T47D (cell line): ENCODE measurements around the gene CARNS1.

ENCODE experiments used
- DNase-seq, 2 experiments: peaks; one replicate each; pipeline versions ENCODE4 v3.0.0 to v3.0.0-alpha.2; 2011 to 2012; ENCODE audit warnings: low read depth in 1 of 2, low spot score in 1 of 2
- JUND ChIP-seq: IDR thresholded peaks from 2 replicates; pipeline ENCODE4 v1.6.1; 2012; ENCODE audit warnings: low read depth
- in situ Hi-C: cut with HindIII; loops from 2 replicates; pipeline ENCODE4 v1.10.0; 2016; ENCODE audit warnings: low sequenced_read_pairs, low pct_unique_long_range_greater_than_20kb

The CARNS1 gene

GRCh38 chr11:67435031-67435726 is 19.7 kb downstream of the CARNS1 start:
- in situ Hi-C loops, result no loop called here
- no peak for TF ChIP-seq JUND
- no peak for DNase-seq

- in situ Hi-C loops, result no loop called here
- no peak for TF ChIP-seq JUND
- DNase-seq, result no peak
Measured at GRCh38 chr11:67435727-67436458, 20.4 kb downstream of the CARNS1 start.

GRCh38 chr11:67436459-67437081 is 21.1 kb downstream of the CARNS1 start:
- no peak for TF ChIP-seq JUND
- peak; percentile 53 to 60 for DNase-seq
- in situ Hi-C loops, result no loop called here

- no peak for DNase-seq
- in situ Hi-C loops, result no loop called here
- TF ChIP-seq JUND, result no peak
Measured at GRCh38 chr11:67437082-67437808, 21.8 kb downstream of the CARNS1 start, which contains the start of gene PTPRCAP. Gene PTPRCAP, minus strand, starts transcription at chr11:67437682. Its CDS starts 63 bp downstream, at chr11:67437619.

- DNase-seq, result no peak
- no peak for TF ChIP-seq JUND
- in situ Hi-C loops, result no loop called here
Measured at GRCh38 chr11:67437809-67438157, 22.3 kb downstream of the CARNS1 start.

DNA sequence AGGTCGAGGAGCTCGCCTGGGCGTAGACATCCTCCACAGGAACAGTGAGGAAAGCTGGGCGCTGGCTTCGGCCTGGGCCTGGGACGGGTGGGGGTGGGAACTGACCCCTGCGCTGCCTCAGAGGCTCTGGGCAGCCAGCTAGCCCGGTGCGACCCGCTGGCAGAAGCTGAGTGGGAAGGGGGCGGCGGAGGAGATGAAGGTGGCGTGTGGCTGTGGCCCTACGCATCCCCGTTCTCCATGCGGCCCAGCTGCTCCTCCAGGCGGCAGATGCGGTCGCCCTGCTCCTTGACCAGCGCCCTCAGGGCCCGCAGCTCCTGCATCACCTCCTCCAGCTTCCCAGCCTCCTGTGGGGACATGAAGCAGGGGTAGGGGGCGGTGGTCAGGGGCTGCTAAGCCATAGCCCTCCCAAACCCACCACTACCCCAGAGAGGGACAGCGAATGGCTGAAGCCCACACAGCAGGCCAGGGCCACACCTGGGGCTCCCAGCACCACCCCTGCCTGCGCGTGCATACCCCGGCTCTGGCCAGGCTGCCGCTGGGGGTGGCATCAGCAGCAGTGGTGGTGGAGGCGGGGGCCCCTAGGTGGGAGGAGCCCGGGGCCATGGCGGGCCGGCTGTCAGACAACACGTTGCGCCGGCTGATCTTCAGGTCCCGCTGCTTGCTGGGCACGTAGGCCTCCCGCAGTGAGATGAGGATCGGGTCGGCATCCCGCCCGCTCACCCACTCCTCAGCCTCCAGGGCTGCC is 22.9 kb downstream of the CARNS1 start:
- no peak for TF ChIP-seq JUND
- in situ Hi-C loops, result no loop called here
- DNase-seq, result no peak

- in situ Hi-C loops, result no loop called here
- no peak for TF ChIP-seq JUND
- DNase-seq, result peak; percentile 56 to 59
Measured at GRCh38 chr11:67439321-67440228, 24.1 kb downstream of the CARNS1 start.

DNA sequence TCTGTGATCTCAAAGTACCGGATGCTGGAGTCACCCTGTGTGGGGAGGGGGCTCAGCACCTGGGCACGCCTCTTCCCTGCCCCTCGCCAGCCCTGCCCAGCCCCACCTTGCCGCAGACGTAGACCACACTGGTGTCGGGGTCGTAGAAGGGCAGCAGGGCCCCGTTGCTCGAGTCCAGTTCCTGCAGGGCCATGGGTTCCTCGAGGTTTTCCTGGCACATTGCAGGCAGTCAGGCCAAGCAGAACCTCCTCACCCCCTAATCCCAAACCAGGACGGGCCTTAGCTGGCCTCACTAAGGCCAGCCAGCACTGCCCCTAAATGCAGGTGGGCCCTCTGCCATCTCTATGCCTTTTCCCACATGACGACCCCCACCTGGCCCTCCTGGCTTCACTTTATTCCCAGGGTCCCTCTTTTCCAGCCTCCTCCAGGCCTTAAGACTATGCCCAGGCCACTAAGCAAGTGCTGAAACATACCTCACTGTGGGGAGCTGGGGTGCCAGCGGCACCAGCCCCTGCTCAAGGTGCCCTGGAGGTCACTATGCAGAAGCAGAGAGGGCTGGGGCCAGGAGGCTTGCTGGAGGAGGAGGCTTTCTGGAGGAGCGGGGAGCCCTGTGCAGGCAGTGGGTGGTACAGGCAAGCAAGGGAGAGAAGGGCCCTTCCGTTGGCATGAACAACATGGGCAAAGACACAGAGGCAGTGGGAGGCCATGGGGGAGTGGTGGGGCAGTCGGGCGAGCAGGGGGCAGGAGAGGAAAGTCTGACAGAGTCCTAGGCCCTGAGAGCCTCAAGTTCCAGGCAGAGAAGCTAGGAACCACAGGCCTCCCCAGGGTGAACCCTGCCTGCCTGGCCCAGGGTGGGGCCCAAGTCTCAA is 25.0 kb downstream of the CARNS1 start:
- in situ Hi-C loops, result no loop called here
- TF ChIP-seq JUND, result no peak
- no peak for DNase-seq

GRCh38 chr11:67441098-67441563 is 25.7 kb downstream of the CARNS1 start:
- no peak for TF ChIP-seq JUND
- DNase-seq, result no peak
- in situ Hi-C loops, result no loop called here

DNA sequence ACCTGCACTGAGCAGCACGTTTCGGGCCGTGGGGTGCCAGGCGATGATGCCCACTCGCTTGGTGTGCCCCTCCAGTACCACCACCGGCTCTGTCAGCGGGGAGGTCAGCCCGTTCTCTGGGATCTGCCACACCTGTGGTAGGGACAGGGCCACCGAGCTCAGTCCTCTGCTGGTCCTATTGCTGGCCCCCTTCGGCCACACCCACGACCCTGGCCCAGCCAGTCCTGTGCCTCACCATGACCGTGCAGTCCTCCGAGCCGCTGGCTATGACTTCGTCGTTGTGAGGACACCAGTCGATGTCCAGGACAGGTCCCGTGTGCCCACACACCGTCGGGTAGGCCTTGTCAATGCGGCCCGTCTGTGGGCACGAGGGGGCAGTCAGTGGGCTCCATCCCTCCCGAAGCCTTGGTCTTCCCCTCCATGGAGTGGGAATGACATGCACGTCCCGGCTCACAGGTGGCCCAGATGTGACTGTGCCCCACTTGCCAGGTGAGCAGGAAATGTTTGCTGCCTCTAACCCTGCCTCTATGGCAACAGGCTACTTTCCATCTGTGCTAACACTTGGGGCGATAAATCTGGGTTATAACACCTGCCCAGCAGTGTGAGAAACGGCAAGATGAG is 26.4 kb downstream of the CARNS1 start:
- no peak for DNase-seq
- in situ Hi-C loops, result no loop called here

More for the DNA sequence above, 26.4 kb downstream of the CARNS1 start:
- TF ChIP-seq JUND, result no peak
